Amniotic epithelial cell (primary cell): Measurements from ENCODE around the gene ACSS2.
"Not testable (repeated sequence)": the region's sequence is repeated elsewhere in the genome, so short reads cannot be mapped to it uniquely, and the experiment has no call there.

Source experiments
- DNase-seq: peaks from one replicate; pipeline ENCODE4 v3.0.0-alpha.2; 2010; ENCODE audit warnings: low read depth

Gene ACSS2

DNA sequence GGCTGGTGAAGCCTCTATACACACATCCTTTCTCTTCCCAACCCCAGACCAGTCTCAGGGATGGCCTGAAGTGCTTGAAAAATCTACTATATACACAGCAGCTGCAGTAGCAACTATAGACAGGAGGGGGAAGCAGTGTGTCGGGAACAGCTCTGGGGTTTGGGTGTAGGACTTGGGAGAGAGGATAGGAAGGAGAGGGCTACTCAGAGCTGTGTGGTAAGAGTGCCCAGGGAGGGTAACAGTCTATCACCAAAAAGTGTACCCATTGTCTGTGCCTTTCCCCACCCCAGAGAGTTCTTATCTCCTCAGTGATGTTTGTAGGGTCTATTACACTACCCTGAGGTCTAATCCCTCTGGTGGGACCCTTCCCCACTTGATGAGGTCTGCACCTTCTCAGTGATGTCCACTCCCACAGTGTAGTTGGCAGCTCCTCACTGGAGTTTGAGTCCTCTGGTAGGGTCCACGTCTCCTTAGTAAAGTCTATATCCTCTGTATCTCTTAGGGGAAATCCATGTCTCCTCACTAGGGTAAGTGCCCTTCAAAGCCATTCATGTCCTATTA, 2.2 kb upstream of the ACSS2 start:
- peak; percentile 83 for DNase-seq

DNA sequence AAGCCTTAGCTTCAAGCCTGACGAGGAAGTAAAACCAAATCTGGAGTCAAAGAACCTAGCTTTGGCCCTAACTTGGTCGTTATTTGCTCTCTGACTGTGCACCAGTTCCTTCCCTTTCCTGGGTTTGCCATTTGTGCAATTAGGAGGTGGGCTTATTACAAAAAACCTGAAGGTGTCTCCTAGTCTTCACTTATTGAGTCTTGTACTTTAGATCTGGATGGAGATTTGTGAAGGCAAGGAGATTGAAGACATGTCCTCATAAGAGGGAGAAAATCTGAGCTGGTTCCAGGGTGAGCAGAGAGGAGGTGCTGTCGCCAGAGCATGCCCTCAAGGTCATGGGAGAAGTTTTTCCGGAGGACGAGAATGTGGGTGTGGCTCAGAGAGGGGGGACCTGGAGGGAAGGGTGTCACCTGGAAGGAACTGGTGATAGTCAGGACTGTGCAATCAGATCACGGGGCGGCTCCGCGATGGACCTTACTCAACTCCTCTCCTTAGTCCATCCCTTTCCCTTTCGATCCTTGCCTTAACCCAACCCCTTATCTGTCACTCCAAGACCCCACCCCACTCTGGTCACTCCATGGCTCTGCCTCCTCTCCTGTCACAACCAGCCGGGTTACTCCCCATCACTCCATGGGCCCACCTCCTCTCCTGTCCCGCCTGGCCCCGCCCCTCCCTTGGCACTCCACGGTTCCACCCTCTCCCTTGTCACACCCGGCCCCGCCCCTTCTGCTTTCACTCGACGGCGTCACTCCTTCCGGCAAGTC, 588 bp upstream of the ACSS2 start:
- no peak for DNase-seq

DNA sequence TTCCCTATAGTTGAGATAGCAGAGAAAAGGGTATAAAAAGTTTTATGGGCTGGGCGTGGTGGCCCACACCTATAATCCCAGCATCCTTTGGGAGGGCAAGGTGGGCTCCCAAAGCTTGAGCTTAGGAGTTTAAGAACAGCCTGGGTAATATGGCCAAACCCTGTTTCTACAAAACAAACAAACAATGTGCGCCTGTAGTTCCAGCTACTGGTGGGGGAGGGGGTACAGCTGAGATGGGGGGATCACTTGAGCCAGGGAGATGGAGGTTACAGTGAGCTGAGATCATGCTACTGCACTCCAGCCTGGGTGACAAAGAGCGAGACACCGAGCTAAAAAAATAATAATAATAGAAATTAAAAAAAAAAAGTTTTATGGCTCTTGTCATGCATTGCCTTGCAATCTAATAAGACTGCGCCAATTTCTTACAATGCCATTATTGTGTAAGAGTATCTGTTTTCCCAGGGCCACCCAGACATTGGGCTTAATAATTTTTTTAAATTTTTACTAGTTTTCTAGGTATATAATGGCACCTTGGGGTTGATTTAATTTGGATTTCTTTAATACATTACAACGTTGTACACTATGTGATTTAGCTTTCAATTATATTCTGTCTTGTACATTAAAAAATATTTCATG, 3.9 kb downstream of the ACSS2 start:
- no peak for DNase-seq

DNA sequence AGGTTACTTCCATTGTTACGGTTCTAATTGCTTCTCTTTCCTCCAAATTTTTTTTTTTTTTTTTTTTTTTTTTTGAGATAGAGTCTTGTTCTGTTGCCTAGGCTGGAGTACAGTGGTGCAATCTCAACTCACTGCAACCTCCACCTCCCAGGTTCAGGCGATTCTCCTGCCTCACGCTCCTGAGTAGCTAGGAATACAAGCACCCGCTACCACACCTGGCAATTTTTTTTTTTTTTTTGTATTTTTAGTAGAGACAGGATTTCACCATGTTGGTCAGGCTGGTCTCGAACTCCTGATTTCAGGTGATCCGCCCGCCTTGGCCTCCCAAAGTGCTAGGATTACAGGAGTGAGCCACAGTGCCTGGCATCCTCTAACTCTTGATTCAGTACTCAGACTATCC, 4.6 kb downstream of the ACSS2 start:
- not testable (repeated sequence) for DNase-seq

DNA sequence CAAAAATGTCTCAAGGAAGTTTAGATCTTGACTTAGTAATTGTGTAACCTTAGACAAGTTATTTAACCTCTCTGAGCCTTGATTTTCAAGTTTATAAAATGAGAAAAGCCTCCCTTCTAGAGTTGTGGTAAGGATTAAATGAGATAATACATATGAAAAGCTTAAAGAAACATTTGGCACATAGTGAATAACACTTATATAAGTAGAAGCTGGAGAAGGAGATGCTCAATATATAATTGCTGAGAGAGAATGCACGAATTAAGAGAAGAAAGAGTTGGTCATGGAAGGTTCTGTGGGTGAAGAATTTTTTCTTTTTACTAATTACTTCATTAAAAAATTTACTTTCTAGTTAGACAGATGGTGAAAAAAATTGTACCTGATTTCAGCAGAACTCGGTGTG, 5.3 kb downstream of the ACSS2 start:
- DNase-seq, result no peak

DNA sequence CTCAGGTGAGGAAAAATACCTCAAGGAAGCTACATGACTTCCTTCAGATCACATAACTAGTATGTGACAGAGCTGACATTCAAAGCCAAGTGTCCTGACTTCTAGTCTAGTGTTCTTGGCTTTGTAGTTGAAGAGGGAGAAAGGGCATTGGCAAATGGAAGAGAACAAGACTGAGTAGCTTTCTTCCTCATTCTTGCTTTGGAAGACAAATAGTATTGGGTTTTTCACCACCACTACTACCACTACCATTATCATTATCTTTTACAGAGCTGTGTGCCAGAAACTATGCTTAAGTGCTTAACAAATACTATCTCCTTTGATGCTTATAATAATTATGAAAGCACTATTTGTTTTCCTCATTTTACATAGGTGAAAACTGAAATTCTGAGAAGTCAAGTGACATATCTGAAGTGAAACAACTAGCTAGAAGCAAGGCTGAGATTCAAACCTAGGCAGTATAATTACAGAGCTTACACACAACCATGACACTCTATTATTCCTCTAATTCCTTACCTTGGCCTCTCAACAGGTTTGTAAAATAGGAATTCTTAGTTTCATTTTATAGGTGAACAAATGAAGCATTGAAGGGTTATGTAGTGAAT, 6.8 kb downstream of the ACSS2 start:
- no peak for DNase-seq

DNA sequence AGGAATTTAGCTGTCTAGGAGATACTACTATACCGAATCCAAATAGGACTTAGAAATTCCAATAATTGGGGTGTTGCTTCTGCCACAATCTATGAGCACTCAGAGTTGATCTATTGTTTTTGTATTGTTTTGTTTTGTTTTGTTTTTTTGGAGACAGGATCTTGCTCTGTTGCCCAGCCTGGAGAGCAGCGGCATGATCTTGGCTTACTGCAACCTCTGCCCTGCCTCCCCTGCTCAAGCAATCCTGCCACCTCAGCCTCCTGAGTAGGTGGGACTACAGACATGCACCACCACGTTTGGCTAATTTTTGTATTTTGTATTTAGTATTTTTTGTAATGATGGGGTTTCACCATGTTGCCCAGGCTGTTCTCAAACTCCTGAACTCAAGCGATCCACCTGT, 7.4 kb downstream of the ACSS2 start:
- DNase-seq, result no peak

DNA sequence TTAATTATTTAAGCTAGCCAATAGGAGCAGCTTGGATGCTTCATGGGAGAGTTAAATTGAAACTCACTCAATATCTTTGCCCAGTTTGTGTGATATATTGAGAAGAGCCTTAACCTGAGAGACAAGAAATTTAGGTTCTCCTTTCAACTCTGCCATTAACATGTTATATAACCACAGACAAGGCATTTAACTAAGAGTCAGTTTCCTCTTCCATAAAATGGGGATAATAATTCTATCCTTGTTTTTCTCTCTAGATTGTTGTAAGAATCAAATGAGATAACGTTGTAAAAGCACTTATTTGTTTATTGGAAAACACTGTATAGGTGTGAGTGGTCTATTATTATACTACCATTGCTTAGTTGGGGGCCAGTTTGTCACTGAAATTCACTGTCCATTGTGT, 7.8 kb downstream of the ACSS2 start:
- DNase-seq, result no peak

DNA sequence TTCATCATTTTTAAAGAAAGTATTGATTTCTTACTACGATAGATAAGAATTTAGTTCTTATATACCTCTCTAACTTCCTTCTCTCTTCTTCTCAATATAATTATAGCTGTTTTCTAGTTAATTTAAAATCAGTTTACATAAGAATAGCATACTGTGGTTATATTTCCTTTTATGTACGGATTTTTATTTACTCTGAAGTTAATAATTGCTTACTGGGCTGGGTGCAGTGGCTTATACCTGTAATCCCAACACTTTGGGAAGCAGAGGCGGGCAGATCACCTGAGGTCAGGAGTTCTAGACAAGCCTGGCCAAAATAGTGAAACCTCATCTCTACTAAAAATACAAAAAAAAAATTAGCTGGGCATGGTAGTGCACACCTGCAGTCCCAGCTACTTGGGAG, 9.7 kb downstream of the ACSS2 start:
- no peak for DNase-seq

DNA sequence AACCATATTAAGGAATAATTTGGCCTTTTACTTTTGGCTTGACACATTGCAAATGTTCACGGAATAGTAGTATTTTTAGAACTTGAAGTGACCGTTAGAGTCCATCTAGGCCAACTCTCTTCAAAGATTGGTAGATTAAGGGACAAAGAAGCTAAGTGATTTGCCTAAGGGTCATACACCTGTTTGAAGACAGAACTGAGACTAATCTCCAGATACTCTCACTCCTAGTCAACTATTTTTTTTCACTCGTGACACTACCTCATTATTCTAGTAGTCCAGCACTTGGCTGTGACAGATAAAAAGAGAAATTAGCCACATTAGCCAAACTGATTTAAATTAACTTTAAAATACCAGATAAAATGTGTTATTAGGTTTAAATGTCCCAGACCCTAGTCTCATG, 10.6 kb downstream of the ACSS2 start:
- no peak for DNase-seq

DNA sequence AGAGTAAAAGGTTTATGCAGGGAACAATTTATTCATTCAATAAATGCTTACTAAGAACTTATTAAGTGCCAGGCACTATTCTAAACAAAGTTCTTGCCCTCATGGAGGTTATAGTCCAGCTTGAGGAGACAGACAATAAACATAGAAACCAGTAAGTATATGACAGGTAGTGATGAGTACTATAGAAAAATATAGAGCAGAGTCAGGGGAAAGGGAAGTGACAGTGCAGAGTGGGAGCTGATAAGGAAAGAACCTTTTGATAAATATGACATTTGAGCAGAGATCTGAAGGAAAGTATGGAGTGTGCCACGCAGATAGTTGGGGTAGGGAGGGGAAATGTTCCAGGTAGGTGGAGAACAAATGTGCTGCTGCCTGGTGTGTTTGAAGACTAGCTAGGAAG, 12.1 kb downstream of the ACSS2 start:
- no peak for DNase-seq

DNA sequence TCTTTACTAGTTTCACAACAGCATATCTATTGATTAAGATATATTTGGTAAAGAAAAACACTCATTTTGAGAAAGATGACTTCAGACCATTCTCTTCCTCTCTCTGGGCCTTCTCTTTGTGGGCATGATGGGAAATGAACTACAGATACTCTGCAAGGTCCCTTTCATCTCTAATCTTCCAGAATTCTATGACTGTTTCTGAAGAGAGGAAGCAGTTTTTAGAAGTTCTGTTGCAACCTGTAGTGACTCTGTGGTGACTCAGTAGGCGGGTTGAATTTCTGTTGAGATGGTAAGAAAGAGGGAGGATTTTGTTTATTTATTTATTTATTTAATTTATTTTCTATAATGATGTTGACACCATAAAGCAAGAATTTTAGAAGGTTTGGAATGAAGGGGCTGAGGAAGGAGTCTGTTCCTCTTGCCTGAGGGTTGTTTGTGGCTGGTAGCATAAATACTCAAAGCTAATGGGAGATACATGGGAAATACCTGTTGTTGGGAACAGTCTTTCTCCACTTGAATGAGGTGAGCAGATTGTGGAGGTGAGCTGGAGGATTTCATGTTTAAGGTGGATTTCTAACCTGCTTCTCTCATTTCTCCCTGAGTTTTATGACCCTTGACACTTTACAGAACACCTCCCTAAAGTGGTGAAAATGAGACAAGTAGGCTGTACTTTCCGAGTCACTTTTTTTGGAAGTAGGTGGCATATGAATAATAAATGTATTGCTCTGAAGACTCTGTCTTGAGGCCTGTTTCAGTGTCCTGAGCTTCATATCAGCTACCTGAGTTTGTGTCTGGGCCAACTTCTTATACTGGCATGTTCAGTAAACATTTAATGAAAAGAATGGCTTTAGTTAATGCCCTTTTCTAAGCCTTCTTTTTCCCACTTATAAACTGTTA, 15.0 kb downstream of the ACSS2 start:
- peak; percentile 84 for DNase-seq

DNA sequence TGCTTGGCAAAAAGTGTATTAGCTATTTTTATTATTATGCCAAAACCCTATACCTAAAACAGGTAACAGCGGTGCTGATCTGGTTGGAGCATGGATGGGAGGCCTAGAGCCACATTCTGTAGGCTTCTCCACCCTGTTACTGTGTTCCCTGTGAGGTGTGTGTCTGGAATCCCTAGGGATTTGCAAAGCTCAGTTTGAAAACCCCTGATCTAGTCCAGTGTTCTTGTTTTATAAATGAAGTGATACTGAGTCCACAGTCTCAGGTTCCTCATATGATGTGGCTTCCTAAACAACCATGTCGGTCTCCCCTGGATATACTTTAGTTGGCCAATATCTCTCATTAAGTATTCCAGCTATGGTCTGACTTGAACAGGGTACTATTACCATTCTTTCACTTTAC, 16.3 kb downstream of the ACSS2 start:
- DNase-seq, result no peak

DNA sequence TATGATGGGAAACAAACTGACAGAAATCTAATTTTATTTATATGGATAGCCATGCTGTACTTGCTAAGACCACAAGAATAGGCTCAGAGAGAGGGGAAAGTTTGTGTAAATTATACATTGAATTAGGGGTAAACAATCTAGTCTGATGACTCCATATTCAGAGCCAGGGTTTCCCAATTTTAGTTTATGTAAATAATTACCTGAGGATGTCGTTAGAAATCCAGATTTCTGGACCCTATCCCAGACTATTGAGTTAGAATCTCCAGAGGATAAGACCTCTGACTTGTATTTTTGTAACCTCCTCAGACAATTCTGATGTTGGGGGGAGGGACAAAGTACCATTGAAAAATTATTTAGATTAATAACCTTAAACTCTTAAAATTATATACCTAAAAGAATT, 18.3 kb downstream of the ACSS2 start:
- DNase-seq, result no peak

DNA sequence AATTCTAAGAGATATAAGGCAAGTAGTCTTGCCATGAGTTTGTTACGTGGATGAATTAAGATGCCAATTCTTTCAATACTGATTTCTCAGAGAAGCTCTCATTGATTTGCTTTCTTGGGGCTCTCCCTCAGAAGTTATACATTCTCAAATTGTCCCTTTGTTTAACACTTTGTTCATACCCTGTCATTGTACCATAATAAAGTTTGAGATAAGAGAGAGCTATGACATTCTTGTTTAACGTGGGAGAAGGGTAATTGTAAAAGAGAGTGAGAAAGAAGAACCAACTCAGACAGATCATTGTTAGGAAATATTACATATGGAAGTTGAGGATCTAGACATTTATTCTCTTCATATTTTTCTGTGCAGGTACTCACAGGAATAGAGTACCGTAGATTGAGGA, 19.1 kb downstream of the ACSS2 start:
- DNase-seq, result no peak

DNA sequence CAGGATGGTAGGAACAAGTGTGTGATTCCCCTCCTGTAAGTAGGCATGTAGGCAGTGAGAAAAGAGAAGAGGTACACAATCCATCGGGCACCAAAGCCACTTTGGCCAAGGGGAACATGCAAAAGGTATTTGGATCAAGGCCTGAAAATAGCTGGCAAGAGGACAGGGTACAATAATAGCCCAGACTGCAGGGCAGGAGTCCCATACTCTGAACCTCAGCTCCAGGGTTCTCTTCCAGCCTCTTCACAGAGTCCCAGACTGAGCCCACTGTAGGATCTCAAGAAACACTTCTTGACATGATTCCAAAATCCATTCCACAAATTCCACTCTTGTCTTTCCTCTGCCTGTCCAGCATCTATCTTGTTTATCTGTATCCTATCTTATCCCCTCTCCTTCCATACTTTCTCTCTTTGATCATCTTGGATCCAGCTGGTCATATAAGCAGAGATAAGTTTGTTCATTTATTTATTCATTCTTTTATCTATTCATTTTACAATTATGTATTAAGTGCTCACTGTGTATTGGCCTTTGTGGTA, 19.7 kb downstream of the ACSS2 start:
- peak; percentile 66 for DNase-seq

DNA sequence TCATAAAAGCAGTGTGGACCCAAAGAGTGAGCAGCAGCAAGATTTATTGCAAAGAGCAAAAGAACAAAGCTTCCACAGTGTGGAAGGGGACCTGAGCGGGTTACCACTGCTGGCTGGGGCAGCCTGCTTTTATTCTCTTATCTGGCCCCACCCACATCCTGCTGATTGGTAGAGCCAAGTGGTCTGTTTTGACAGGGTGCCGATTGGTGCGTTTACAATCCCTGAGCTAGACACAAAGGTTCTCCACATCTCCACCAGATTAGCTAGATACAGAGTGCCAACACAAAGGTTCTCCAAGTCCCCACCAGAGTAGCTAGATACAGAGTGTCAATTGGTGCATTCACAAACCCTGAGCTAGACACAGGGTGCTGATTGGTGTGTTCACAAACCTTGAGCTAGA, 21.7 kb downstream of the ACSS2 start:
- DNase-seq, result not testable (repeated sequence)

DNA sequence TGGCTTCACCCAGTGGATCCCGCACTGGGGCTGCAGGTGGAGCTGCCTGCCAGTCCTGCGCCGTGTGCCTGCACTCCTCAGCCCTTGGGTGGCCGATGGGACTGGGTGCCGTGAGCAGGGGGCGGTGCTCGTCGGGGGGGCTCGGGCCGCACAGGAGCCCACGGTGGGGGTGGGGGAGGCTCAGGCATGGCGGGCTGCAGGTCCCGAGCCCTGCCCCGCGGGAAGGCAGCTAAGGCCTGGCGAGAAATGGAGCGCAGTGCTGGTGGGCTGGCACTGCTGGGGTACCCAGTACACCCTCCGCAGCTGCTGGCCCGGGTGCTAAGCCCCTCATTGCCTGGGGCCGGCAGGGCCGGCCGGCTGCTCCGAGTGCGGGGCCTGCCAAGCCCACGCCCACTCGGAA, 22.3 kb downstream of the ACSS2 start:
- DNase-seq, result not testable (repeated sequence)

DNA sequence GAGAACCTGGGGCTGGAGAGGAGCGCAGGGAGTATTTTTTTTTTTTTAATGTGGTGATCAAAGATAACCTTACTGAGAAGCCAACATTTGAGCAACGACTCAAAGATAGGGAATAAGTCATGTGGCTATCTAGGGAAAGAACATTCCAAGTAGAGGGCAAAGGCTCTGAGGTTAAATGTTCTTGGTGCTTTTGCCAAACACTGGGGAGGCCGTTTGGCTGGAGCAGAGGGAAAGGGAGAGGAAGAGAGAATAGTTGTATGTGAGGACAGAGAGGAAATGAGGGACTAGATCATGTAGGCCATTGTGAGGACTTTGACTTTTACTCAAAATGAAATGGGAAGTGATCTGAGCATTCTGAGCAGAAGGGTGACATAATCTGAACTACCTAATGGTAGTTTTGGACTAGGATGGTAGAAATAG, 27.8 kb downstream of the ACSS2 start:
- DNase-seq, result peak; percentile 55

DNA sequence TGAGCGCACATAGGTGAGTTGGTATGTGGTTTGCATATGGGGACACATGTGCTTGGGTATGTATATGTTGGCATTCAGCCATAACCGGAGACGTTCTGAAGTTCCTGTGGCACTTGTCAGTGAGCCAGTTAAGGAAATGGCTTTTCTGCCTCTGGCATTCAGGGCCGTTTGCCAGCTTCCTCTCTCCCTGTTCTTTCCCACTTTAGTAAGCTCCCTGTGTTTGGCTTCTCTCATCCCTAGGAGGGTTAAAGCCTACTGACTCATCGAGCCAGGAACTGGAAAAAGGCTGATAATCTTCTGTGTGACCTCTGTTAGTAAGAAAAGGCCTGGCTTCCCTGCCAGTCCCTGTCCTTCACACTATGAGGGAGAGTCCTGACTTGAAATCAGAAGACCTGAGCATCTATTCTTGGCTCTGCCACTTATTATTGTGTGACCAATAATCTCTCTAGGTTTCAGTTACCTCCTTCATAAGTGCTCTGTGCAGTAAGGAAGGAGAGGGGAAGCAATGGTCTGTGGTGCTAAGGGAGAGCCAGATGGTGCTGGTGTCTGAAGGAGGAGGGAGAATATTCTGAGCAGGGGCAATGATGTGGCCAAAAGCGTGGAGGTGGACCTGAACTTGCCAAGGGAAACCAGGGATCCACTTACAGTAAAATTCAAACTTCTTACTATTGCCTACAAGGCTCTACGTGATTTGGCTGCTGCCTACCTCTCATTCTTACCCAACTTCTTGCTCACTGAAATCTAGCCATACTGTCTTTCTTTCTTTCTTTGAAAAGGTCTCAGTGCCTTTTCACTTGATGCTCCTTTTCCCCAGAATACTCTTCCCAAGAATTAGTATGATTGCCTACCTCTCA, 31.4 kb downstream of the ACSS2 start:
- peak; percentile 92 for DNase-seq

DNA sequence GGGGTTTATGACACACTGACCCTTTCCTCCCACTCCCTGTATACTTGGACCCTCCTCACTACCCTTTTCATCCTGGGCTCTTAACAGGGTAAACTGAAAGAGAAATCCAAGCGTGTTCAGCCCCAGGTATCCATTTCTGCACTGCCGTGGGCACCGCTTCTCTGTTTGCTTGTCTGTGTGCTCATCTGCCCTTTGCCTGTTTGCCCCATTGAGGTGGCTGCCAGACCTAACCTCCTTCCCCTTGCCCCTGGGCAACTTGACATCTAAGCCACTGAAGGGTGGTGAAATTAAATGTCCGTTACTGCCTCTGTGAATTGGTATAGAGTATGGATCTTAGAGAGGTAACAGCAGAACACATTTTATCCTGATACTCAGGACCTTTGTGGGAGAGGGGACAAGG, 38.7 kb downstream of the ACSS2 start:
- DNase-seq, result no peak
